ENCODE measurements around the gene FIGNL2. TPM values are rescaled to one million over a fixed set of nuclear protein-coding genes. Genes with fewer than 3 reads are reported as not detected.

The FIGNL2 gene
- total and polyA plus RNA-seq, 4 donors: 0.06 to 0.70 (median 0.33) TPM

- WGBS: 29% methylated on average over 17 of the region's 17 CpGs
- H3K4me3 ChIP-seq (ENCODE audit: low read depth in 1 of 3, low read length in 3 of 3): peak overlapping the region in 1 of 3 donors; percentile 26
- peaks cover 0 to 10% (median 1%) of the 10 kb centered on the region in 4 donors for H3K4me1 ChIP-seq (ENCODE audit: control insufficient read depth in 4 of 4, insufficient read depth in 4 of 4, low read length in 3 of 4)
- H3K27ac ChIP-seq (ENCODE audit: low read depth in 1 of 2, low read length in 2 of 2): no peak overlapping the region
- TF ChIP-seq HNF4A (conservative IDR thresholded peaks at IDR 0.05) (no peak), ZBTB33 (IDR thresholded peaks at IDR 0.05) (no peak), NR2F2 (IDR thresholded peaks at IDR 0.05) (no peak), JUND (IDR thresholded peaks at IDR 0.05) (no peak), FOXA1 (IDR thresholded peaks at IDR 0.05) (no peak), GABPA (IDR thresholded peaks at IDR 0.05 in 1 of 2, conservative IDR thresholded peaks at IDR 0.05 in 1 of 2) (no peak)
- H3K27me3 ChIP-seq (ENCODE audit: control insufficient read depth in 4 of 4, insufficient read depth in 4 of 4, low read length in 3 of 4): no peaks in the 10 kb centered on the region
- no peaks in the 10 kb centered on the region for H3K36me3 ChIP-seq (ENCODE audit: control insufficient read depth in 4 of 4, insufficient read depth in 3 of 4, low read depth in 1 of 4, low read length in 3 of 4)
- no peak for DNase-seq (ENCODE audit: low spot score)
- H3K9me3 ChIP-seq (ENCODE audit: control insufficient read depth in 4 of 4, low read length in 3 of 4): no peaks in the 10 kb centered on the region
- no peak overlapping the region for H3K9ac ChIP-seq (ENCODE audit: low read depth in 1 of 2, low read length in 2 of 2)
Observed at GRCh38 chr12:51863363-51863932, 14.9 kb upstream of the FIGNL2 start.

DNA sequence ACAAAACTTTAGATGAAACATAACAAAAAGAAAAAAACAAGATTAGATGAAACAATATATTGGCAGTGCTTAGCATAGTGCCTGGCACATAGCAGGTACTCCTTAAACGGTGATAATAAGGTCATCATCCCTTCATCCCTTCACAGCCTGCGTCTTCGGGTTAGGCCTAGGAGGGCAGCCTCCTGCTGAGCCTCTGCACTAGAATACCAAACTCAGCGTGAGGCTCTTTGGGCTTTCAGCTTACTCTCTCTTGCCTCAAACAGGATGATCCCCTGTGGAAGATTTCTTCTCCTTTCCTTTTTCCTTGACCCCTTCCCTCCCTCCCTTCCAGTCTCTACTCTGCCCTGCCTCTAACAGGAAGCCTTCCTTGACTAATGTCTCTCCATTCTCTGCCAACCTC, 14.4 kb upstream of the FIGNL2 start:
- Histone ChIP-seq H3K4me1 (ENCODE audit: control insufficient read depth in 4 of 4, insufficient read depth in 4 of 4, low read length in 3 of 4) (peaks cover 0 to 10% (median 1%) of the 10 kb centered on the region in 4 donors), H3K9me3 (ENCODE audit: control insufficient read depth in 4 of 4, low read length in 3 of 4) (no peaks in the 10 kb centered on the region), H3K27me3 (ENCODE audit: control insufficient read depth in 4 of 4, insufficient read depth in 4 of 4, low read length in 3 of 4) (no peaks in the 10 kb centered on the region), H3K4me3 (ENCODE audit: low read depth in 1 of 3, low read length in 3 of 3) (no peak overlapping the region), H3K9ac (ENCODE audit: low read depth in 1 of 2, low read length in 2 of 2) (no peak overlapping the region), H3K27ac (ENCODE audit: low read depth in 1 of 2, low read length in 2 of 2) (no peak overlapping the region), H3K36me3 (ENCODE audit: control insufficient read depth in 4 of 4, insufficient read depth in 3 of 4, low read depth in 1 of 4, low read length in 3 of 4) (no peaks in the 10 kb centered on the region)
- 88% methylated on average over 4 of the region's 4 CpGs for WGBS
- no peak for DNase-seq (ENCODE audit: low spot score)
- TF ChIP-seq HNF4A (conservative IDR thresholded peaks at IDR 0.05) (no peak), JUND (IDR thresholded peaks at IDR 0.05) (no peak), YY1 (IDR thresholded peaks at IDR 0.05) (no peak), RAD21 (IDR thresholded peaks at IDR 0.05) (no peak), GABPA (IDR thresholded peaks at IDR 0.05 in 1 of 2, conservative IDR thresholded peaks at IDR 0.05 in 1 of 2) (no peak), CTCF (IDR thresholded peaks at IDR 0.05; ENCODE audit: low read depth, low read length, missing input control) (no peak), EGR1 (IDR thresholded peaks at IDR 0.05; ENCODE audit: low read depth in 2 of 2) (no peak), NR2F2 (IDR thresholded peaks at IDR 0.05) (no peak), FOXA2 (IDR thresholded peaks at IDR 0.05) (no peak), HNF4G (IDR thresholded peaks at IDR 0.05) (no peak), TAF1 (conservative IDR thresholded peaks at IDR 0.05) (no peak), ZBTB33 (IDR thresholded peaks at IDR 0.05) (no peak), SP1 (IDR thresholded peaks at IDR 0.05) (no peak)
- TF ChIP-seq, protein P1, sequence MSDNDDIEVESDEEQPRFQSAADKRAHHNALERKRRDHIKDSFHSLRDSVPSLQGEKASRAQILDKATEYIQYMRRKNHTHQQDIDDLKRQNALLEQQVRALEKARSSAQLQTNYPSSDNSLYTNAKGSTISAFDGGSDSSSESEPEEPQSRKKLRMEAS (IDR thresholded peaks at IDR 0.05): no peak
- TF ChIP-seq, protein P2, sequence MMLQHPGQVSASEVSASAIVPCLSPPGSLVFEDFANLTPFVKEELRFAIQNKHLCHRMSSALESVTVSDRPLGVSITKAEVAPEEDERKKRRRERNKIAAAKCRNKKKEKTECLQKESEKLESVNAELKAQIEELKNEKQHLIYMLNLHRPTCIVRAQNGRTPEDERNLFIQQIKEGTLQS (IDR thresholded peaks at IDR 0.05): no peak
- TF ChIP-seq, protein P3, sequence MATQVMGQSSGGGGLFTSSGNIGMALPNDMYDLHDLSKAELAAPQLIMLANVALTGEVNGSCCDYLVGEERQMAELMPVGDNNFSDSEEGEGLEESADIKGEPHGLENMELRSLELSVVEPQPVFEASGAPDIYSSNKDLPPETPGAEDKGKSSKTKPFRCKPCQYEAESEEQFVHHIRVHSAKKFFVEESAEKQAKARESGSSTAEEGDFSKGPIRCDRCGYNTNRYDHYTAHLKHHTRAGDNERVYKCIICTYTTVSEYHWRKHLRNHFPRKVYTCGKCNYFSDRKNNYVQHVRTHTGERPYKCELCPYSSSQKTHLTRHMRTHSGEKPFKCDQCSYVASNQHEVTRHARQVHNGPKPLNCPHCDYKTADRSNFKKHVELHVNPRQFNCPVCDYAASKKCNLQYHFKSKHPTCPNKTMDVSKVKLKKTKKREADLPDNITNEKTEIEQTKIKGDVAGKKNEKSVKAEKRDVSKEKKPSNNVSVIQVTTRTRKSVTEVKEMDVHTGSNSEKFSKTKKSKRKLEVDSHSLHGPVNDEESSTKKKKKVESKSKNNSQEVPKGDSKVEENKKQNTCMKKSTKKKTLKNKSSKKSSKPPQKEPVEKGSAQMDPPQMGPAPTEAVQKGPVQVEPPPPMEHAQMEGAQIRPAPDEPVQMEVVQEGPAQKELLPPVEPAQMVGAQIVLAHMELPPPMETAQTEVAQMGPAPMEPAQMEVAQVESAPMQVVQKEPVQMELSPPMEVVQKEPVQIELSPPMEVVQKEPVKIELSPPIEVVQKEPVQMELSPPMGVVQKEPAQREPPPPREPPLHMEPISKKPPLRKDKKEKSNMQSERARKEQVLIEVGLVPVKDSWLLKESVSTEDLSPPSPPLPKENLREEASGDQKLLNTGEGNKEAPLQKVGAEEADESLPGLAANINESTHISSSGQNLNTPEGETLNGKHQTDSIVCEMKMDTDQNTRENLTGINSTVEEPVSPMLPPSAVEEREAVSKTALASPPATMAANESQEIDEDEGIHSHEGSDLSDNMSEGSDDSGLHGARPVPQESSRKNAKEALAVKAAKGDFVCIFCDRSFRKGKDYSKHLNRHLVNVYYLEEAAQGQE (IDR thresholded peaks at IDR 0.05): no peak
